NT2/D1 (cell line): ENCODE measurements around the gene FBXO5.

Experiments used
- DNase-seq: peaks from one replicate; pipeline ENCODE4 v3.0.0-alpha.2; 2011; ENCODE audit warnings: low read depth, low spot score
- H3K27me3 ChIP-seq: 2 replicates; pipeline ENCODE4 v1.6.0; 2011; ENCODE audit warnings: mild to moderate bottlenecking; ENCODE audit not compliant: insufficient read length, insufficient read depth
- H3K36me3 ChIP-seq: 2 replicates; pipeline ENCODE4 v1.6.1; 2011; ENCODE audit warnings: mild to moderate bottlenecking, low read length, mixed read lengths; ENCODE audit not compliant: insufficient read depth, insufficient read length
- H3K4me1 ChIP-seq: 2 replicates; pipeline ENCODE4 v1.5.1; 2011; ENCODE audit not compliant: insufficient read depth, insufficient read length
- H3K4me3 ChIP-seq: 2 replicates; pipeline ENCODE4 v1.5.1; 2011; ENCODE audit warnings: low read depth; ENCODE audit not compliant: insufficient read length
- H3K9ac ChIP-seq: 2 replicates; pipeline ENCODE4 v1.6.0; 2011; ENCODE audit warnings: low read depth; ENCODE audit not compliant: insufficient read length
- H3K9me3 ChIP-seq: 2 replicates; pipeline ENCODE4 v1.5.1; 2011; ENCODE audit warnings: mild to moderate bottlenecking, low read length; ENCODE audit not compliant: insufficient read depth
- SUZ12 ChIP-seq: IDR thresholded peaks from 2 replicates; pipeline ENCODE4 v1.6.1; 2011; ENCODE audit not compliant: insufficient read length, insufficient read depth; ENCODE audit errors: extremely low read depth
- YY1 ChIP-seq: IDR thresholded peaks from 2 replicates; pipeline ENCODE4 v1.6.1; 2011; ENCODE audit not compliant: insufficient read length, insufficient read depth
- ZNF274 ChIP-seq: IDR thresholded peaks from 2 replicates; pipeline ENCODE4 v1.6.1; 2011; ENCODE audit warnings: mild to moderate bottlenecking, low read depth, low read length

The FBXO5 gene

GRCh38 chr6:153023977-153024708 is 41.3 kb upstream of the FBXO5 start:
- Histone ChIP-seq H3K4me1 (no peaks in the 10 kb centered on the region), H3K27me3 (no peaks in the 10 kb centered on the region), H3K9me3 (no peaks in the 10 kb centered on the region), H3K4me3 (no peak overlapping the region), H3K9ac (no peak overlapping the region), H3K36me3 (no peaks in the 10 kb centered on the region)
- no peak for TF ChIP-seq ZNF274
- TF ChIP-seq YY1 = no peak
- TF ChIP-seq SUZ12 = no peak
- no peak for DNase-seq

- TF ChIP-seq YY1 (no peak), SUZ12 (no peak), ZNF274 (no peak)
- H3K9me3 ChIP-seq = no peaks in the 10 kb centered on the region
- no peak overlapping the region for H3K4me3 ChIP-seq
- no peaks in the 10 kb centered on the region for H3K27me3 ChIP-seq
- H3K36me3 ChIP-seq = no peaks in the 10 kb centered on the region
- no peak for DNase-seq
- H3K4me1 ChIP-seq = no peaks in the 10 kb centered on the region
- no peak overlapping the region for H3K9ac ChIP-seq
Observed at GRCh38 chr6:153018355-153018754, 35.5 kb upstream of the FBXO5 start.

- no peak overlapping the region for H3K9ac ChIP-seq
- no peaks in the 10 kb centered on the region for H3K36me3 ChIP-seq
- no peak for TF ChIP-seq ZNF274
- no peak for TF ChIP-seq SUZ12
- TF ChIP-seq YY1 = no peak
- H3K27me3 ChIP-seq = no peaks in the 10 kb centered on the region
- no peak overlapping the region for H3K4me3 ChIP-seq
- DNase-seq = no peak
- H3K4me1 ChIP-seq = no peaks in the 10 kb centered on the region
- H3K9me3 ChIP-seq = no peaks in the 10 kb centered on the region
Observed at GRCh38 chr6:153016846-153017245, 34.0 kb upstream of the FBXO5 start.

GRCh38 chr6:153015094-153015640 is 32.3 kb upstream of the FBXO5 start:
- TF ChIP-seq ZNF274 (no peak), YY1 (no peak), SUZ12 (no peak)
- no peak for DNase-seq
- H3K27me3 ChIP-seq = no peaks in the 10 kb centered on the region
- no peaks in the 10 kb centered on the region for H3K9me3 ChIP-seq
- no peaks in the 10 kb centered on the region for H3K4me1 ChIP-seq
- H3K9ac ChIP-seq = no peak overlapping the region
- H3K36me3 ChIP-seq = no peaks in the 10 kb centered on the region
- H3K4me3 ChIP-seq = no peak overlapping the region

- no peak for TF ChIP-seq ZNF274
- no peak for TF ChIP-seq YY1
- TF ChIP-seq SUZ12 = no peak
- H3K27me3 ChIP-seq = no peaks in the 10 kb centered on the region
- no peak overlapping the region for H3K9ac ChIP-seq
- H3K4me3 ChIP-seq = no peak overlapping the region
- H3K9me3 ChIP-seq = no peaks in the 10 kb centered on the region
- no peaks in the 10 kb centered on the region for H3K4me1 ChIP-seq
- DNase-seq = no peak
- H3K36me3 ChIP-seq = no peaks in the 10 kb centered on the region
Observed at GRCh38 chr6:153013438-153013837, 30.6 kb upstream of the FBXO5 start.

GRCh38 chr6:153012856-153013255 is 30.0 kb upstream of the FBXO5 start:
- no peaks in the 10 kb centered on the region for H3K27me3 ChIP-seq
- no peak overlapping the region for H3K9ac ChIP-seq
- H3K4me3 ChIP-seq = no peak overlapping the region
- no peak for DNase-seq
- no peaks in the 10 kb centered on the region for H3K36me3 ChIP-seq
- TF ChIP-seq SUZ12 (no peak), YY1 (no peak), ZNF274 (no peak)
- H3K9me3 ChIP-seq = no peaks in the 10 kb centered on the region
- H3K4me1 ChIP-seq = no peaks in the 10 kb centered on the region

GRCh38 chr6:153003366-153003690 is 20.5 kb upstream of the FBXO5 start:
- no peak for TF ChIP-seq SUZ12
- peak overlapping the region; percentile 79 for H3K9ac ChIP-seq
- no peaks in the 10 kb centered on the region for H3K27me3 ChIP-seq
- no peak for DNase-seq
- H3K4me3 ChIP-seq = peak overlapping the region; percentile 48
- H3K9me3 ChIP-seq = no peaks in the 10 kb centered on the region
- peaks cover 2% of the 10 kb centered on the region for H3K4me1 ChIP-seq
- peaks cover 17% of the 10 kb centered on the region for H3K36me3 ChIP-seq
